Endothelial cell (in vitro differentiated cells): ENCODE results near the gene CEP20. TPM values are rescaled to one million over a fixed set of nuclear protein-coding genes. Genes with fewer than 3 reads are reported as not detected.

Source experiments
- DNase-seq: peaks from one replicate; pipeline ENCODE4 v3.0.0; 2021; ENCODE audit warnings: low spot score
- H3K27ac Mint-ChIP-seq: one replicate; pipeline ENCODE4 v1.8.0; 2021; ENCODE audit warnings: mixed read lengths, inconsistent platforms; ENCODE audit not compliant: unreplicated experiment
- H3K27me3 Mint-ChIP-seq: one replicate; pipeline ENCODE4 v1.8.0; 2021; ENCODE audit warnings: mild to moderate bottlenecking, moderate library complexity, mixed read lengths, inconsistent platforms; ENCODE audit not compliant: unreplicated experiment
- H3K36me3 Mint-ChIP-seq: one replicate; pipeline ENCODE4 v1.8.0; 2021; ENCODE audit warnings: mild to moderate bottlenecking, low read depth, mixed read lengths, inconsistent platforms; ENCODE audit not compliant: unreplicated experiment
- H3K4me1 Mint-ChIP-seq: one replicate; pipeline ENCODE4 v1.8.0; 2021; ENCODE audit warnings: mild to moderate bottlenecking, mixed read lengths, inconsistent platforms; ENCODE audit not compliant: unreplicated experiment
- H3K4me3 Mint-ChIP-seq: one replicate; pipeline ENCODE4 v1.8.0; 2021; ENCODE audit warnings: mild to moderate bottlenecking, mixed read lengths, inconsistent platforms; ENCODE audit not compliant: unreplicated experiment
- H3K9me3 Mint-ChIP-seq: one replicate; pipeline ENCODE4 v1.8.0; 2021; ENCODE audit warnings: mixed read lengths, inconsistent platforms; ENCODE audit not compliant: unreplicated experiment
- total RNA-seq: library from RNA; stranded (reverse); fragmentation: NEBNext Ultra II Directional; extraction: Animal tissue kit (Norgen Biotek cat#: 25700); gene quantifications from one replicate; pipeline ENCODE4 v1.2.1, GENCODE V29; 2021; ENCODE audit not compliant: unreplicated experiment
- TF ChIP-seq, protein P1 (sequence below): fragments of 200-600 bp; sonication (generic); IDR thresholded peaks from one replicate; pipeline ENCODE4 v1.5.0; 2021; ENCODE audit warnings: antibody characterized with exemption; ENCODE audit not compliant: unreplicated experiment

The CEP20 gene
- total RNA-seq, 1 donor from 2014 or later, result 16.1 TPM

DNA sequence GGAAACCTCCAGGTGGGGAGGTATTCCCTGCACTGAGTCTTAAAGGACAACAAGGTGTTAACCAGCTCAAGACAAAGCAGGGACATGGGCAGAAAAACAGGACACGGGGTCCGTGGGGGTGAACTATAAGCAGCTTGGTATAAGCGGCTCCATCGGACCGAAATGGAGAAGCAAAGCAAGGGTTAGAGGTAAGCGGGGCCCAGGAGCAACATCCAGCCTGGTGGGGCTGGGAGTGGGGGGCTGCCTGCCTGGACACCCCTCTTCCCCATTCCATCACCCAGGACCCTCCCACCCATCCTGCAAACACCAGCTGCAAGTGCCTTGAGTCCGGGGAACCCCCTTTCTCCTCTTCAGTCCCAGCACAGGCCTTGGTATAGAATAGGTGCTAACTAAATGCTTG is 61.1 kb downstream of the CEP20 start:
- no peak overlapping the region for H3K27ac Mint-ChIP-seq
- H3K27me3 Mint-ChIP-seq, result peaks cover 5% of the 10 kb centered on the region
- no peaks in the 10 kb centered on the region for H3K9me3 Mint-ChIP-seq
- H3K4me3 Mint-ChIP-seq, result no peak overlapping the region
- H3K4me1 Mint-ChIP-seq, result no peaks in the 10 kb centered on the region
- H3K36me3 Mint-ChIP-seq, result no peaks in the 10 kb centered on the region
- TF ChIP-seq, protein P1, sequence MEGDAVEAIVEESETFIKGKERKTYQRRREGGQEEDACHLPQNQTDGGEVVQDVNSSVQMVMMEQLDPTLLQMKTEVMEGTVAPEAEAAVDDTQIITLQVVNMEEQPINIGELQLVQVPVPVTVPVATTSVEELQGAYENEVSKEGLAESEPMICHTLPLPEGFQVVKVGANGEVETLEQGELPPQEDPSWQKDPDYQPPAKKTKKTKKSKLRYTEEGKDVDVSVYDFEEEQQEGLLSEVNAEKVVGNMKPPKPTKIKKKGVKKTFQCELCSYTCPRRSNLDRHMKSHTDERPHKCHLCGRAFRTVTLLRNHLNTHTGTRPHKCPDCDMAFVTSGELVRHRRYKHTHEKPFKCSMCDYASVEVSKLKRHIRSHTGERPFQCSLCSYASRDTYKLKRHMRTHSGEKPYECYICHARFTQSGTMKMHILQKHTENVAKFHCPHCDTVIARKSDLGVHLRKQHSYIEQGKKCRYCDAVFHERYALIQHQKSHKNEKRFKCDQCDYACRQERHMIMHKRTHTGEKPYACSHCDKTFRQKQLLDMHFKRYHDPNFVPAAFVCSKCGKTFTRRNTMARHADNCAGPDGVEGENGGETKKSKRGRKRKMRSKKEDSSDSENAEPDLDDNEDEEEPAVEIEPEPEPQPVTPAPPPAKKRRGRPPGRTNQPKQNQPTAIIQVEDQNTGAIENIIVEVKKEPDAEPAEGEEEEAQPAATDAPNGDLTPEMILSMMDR, result no peak
- no peak for DNase-seq

DNA sequence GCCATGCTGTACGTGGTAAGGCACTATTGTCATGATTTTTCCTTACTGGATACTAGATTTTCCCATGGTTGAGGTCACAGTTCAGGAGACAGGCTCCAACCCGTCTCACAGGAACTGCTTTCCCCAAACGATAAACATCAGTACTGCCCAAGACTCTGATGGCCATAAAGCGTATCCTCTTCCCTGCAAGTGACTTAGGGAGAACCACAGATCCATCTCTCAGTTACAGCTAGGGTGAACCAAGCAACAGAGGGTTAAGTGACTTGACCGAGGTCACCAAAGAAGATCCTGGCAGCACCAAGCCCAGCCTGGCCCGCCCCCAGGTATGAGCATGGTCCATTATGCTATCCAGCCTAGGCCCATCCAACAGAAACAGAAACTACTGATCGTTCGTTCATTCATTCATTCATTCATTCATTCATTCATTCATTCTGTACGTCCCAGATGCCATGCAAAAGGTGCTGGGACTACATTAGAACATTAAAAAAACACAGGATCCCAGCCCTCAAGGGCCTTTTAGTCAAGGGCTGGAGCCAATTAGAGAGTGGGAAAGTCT is 62.6 kb downstream of the CEP20 start:
- Mint-ChIP-seq H3K27me3 (peaks cover 5% of the 10 kb centered on the region), H3K4me3 (no peak overlapping the region), H3K36me3 (no peaks in the 10 kb centered on the region), H3K9me3 (no peaks in the 10 kb centered on the region), H3K27ac (no peak overlapping the region), H3K4me1 (no peaks in the 10 kb centered on the region)
- DNase-seq, result no peak
- TF ChIP-seq, protein P1, result no peak

DNA sequence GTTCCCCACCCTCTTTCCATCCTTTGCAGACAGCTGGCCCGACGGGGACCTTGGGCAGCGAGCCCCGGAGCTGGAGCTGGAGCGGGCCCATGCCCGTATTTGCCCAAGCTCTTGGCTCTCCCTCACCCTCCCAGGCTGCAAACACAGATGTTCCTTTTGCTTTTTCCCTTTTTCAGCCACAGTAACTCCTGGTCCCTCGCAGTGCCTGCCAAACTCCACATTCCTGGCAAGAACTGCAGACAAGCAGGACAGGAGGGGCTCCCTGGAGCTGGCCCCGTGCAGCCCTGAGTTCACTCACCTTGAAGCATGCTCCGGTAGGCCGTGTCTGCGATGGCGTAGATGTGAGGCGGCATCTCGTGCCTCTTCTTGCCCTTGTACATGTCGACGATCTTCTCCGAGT is 65.4 kb downstream of the CEP20 start:
- DNase-seq, result no peak
- no peak overlapping the region for H3K27ac Mint-ChIP-seq
- no peak overlapping the region for H3K4me3 Mint-ChIP-seq
- no peaks in the 10 kb centered on the region for H3K4me1 Mint-ChIP-seq
- no peaks in the 10 kb centered on the region for H3K9me3 Mint-ChIP-seq
- no peaks in the 10 kb centered on the region for H3K36me3 Mint-ChIP-seq
- peaks cover 5% of the 10 kb centered on the region for H3K27me3 Mint-ChIP-seq
- TF ChIP-seq, protein P1, result no peak

DNA sequence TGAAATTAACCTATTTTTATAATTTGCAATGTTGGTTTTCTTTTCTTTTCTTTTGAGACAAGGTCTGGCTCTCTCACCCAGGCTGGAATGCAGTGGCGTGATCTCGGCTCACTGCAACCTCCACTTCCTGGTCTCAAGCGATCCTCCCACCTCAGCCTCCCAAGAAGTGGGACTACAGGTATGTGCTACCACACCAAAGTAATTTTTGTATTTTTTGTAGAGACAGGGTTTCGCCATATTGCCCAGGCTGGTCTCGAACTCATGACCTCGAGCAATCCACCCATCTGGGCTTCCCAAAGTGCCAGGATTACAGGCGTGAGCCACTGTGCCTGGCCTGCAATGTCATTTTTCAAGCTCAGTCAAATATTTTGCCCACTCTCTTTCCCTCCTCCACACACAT is 67.6 kb downstream of the CEP20 start:
- Mint-ChIP-seq H3K27me3 (no peaks in the 10 kb centered on the region), H3K4me1 (no peaks in the 10 kb centered on the region), H3K4me3 (no peak overlapping the region), H3K27ac (no peak overlapping the region), H3K36me3 (no peaks in the 10 kb centered on the region), H3K9me3 (no peaks in the 10 kb centered on the region)
- TF ChIP-seq, protein P1, result no peak
- no peak for DNase-seq

DNA sequence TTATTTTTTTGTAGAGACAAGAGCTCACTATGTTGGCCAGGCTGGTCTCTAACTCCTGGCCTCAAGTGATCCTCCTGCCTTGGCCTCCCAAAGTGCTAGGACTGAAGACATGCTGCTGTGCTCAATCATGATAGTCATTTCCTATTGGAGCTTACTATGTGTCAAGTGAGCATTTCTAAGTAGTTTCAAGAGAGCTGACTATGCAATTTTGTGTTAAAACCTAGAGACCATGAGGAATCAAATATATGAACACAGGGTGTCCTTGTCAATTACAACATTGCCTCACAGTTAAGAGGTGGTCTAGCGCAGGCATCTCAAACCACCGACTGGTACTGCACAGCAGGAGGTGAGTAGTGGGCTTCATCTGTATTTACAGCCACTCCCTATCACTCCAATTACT is 69.4 kb downstream of the CEP20 start:
- Mint-ChIP-seq H3K27me3 (no peaks in the 10 kb centered on the region), H3K9me3 (no peaks in the 10 kb centered on the region), H3K4me1 (no peaks in the 10 kb centered on the region), H3K4me3 (no peak overlapping the region), H3K36me3 (no peaks in the 10 kb centered on the region), H3K27ac (no peak overlapping the region)
- TF ChIP-seq, protein P1, result no peak
- no peak for DNase-seq
